GM13977 (cell line): ENCODE results near the gene DCDC1.

Source experiments
- DNase-seq: peaks from one replicate; pipeline ENCODE4 v3.0.0; 2012; ENCODE audit warnings: low spot score
- in situ Hi-C: fragments of 300-500 bp; cut with MboI; formaldehyde crosslinking; loops from one replicate; pipeline ENCODE4 v1.12.0; 2022; ENCODE audit warnings: low sequenced_read_pairs, low pct_unique_long_range_greater_than_20kb, mixed read lengths, inconsistent platforms; ENCODE audit not compliant: unreplicated experiment
- TF ChIP-seq, protein P1 (sequence below): IDR thresholded peaks from 2 replicates; pipeline ENCODE4 v1.5.1; 2012; ENCODE audit warnings: mild to moderate bottlenecking, control low read depth; ENCODE audit not compliant: insufficient read depth; ENCODE audit errors: extremely low read depth, missing control alignments

DCDC1 gene

DNA sequence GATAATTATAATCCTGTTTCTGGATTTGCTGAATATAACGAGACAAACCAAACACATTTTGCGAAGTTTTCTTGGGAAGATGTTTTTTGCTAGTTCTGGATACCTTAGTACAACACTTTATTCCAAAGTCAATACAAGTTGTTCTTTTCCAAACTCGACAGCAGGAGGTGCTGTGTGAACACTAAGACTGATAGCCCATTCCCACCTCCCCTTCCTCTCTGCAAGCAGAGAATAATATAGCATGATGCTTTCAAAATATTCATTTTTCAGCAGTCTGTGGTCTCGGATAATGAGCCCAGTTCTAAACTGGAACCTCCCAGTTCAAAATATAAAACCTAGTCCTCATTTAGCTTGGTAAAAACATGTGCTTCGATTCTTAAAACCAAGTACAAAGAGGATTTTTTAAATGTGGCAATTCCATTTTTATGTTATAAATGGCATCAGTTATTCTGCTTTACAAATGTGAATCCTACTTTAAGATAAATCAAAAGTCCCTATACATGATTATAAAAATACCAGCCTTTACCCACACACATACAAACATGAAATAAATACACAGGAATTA, 129.1 kb downstream of the DCDC1 start:
- no peak for DNase-seq
- TF ChIP-seq, protein P1, sequence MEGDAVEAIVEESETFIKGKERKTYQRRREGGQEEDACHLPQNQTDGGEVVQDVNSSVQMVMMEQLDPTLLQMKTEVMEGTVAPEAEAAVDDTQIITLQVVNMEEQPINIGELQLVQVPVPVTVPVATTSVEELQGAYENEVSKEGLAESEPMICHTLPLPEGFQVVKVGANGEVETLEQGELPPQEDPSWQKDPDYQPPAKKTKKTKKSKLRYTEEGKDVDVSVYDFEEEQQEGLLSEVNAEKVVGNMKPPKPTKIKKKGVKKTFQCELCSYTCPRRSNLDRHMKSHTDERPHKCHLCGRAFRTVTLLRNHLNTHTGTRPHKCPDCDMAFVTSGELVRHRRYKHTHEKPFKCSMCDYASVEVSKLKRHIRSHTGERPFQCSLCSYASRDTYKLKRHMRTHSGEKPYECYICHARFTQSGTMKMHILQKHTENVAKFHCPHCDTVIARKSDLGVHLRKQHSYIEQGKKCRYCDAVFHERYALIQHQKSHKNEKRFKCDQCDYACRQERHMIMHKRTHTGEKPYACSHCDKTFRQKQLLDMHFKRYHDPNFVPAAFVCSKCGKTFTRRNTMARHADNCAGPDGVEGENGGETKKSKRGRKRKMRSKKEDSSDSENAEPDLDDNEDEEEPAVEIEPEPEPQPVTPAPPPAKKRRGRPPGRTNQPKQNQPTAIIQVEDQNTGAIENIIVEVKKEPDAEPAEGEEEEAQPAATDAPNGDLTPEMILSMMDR = peak; percentile 64
- in situ Hi-C loops = no loop called here

DNA sequence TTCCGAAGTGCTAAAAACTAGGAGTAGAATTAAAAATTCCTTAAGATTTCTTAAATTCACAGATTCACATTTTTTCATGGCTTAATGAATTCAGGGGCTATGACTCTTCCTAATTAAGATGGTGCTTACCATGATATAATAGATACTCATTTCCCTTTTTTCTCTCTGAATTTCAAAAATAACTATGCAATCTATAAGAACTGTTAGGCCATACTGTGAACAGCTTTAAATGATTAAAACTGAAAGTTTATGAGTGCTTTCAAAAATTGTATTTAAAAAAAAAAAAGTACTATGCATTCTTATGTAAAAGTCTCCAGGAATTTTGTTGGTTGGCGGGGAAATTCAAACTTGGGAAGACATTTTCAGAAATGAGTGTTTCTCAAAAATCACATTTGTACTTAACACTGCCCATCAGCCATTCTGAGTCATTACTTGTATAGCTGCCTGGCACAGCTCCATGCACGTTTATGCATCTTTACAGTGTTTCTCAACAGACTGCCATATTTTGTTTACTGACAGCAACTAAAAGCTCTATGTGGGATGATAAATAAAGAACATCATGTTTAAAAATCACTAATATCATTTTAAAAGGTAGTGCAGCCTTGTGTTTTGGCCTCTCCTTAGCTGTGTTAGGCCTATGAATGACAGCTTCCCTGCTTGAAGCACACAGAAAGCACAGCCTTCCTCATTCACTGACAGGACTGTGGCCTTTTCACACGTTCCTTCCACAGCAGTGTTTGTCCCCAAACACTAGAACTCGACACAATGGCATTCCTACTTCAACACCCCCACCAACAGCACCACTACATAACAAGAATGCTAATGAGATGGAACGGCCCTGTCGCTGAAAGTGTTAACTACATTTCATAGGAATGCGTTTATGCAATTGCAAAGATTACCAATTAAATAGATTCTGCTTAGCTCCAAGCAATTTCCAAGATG, 131.4 kb downstream of the DCDC1 start:
- in situ Hi-C loops = no loop called here
- DNase-seq = no peak
- TF ChIP-seq, protein P1 = no peak

DNA sequence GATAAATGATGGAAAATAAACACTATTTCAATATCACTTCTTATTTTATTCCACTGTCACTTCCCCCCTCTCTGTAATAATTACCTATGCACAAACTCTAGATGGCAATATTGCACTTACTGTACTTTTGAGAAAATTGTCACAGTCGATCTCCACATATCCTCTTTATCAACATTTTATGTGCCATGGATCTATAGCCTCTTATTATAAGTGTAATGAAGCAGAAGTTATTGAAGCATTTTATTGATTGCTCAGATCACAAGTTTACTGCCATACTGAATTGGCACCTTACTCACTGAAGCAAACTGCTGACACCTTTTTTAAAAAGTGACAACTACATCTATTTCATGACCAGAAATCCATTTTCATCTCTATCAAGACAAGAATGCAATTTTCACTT, 133.4 kb downstream of the DCDC1 start:
- TF ChIP-seq, protein P1 = peak; percentile 42
- no peak for DNase-seq
- in situ Hi-C loops = no loop called here

DNA sequence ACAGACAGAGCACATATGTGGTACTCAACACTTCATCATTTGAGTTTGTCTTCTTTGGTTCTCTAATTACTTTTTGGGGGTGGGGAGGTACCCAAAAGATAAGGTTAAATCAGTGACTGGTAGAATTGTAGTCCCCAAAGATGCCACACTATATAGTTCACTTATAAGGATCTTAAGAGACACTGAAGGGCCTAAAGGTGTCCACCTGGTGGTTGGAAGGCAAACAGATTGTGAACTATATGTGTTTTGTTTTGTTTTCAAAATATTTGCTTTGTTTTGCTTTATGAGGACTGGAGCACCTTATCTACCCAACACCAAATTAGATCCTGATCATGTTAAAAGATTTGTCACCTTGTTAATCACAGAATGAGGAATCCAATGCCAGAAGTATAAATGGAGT, 136.1 kb downstream of the DCDC1 start:
- TF ChIP-seq, protein P1 = peak; percentile 18
- in situ Hi-C loops = no loop called here
- no peak for DNase-seq

DNA sequence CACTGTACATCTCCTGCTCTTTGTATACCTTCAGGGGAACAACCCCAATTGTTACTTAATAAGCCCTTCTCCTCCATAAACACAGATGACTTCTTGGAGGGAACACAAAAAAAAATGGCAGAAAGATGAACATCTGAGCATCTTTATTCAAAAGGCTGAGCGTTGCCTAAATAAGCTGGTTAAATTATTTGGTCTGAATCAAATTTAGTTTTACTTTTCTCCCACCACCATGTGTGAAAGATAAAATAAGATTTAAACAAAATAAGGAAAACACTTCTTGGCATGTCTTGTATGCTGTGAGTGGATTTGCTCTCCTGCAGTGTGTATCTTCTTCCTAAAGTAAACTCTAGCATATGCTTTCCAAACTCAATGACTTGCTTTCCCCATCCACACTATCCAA, 137.9 kb downstream of the DCDC1 start:
- in situ Hi-C loops = no loop called here
- TF ChIP-seq, protein P1 = no peak
- no peak for DNase-seq

DNA sequence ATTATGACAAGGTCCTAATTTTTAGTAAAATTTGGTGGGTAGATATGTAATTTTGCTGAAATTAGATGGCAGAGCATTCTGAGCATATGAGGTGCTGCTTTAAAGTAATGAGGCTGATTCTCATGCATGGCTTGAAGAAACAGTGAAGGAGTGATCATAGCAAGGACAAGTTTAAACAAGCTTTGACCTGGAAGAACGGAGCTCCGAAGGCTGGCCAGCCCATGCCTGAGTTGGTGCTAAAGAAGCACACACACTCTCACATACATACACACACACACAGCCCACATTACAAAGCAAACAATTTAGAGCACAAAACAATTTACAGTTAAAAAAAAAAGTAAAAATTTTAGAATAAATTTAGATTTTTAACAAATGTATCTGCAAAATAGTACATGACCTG, 150.7 kb downstream of the DCDC1 start:
- in situ Hi-C loops = loop anchor here (25.0 kb wide), 1 partner anchor 132 kb away; no protein-coding TSS in a partner anchor
- TF ChIP-seq, protein P1 = no peak
- no peak for DNase-seq
